SK-N-SH (cell line): Measurements from ENCODE around the gene CEBPB.

Experiments used
- CTCF ChIP-seq: fragments of 200-600 bp; sonication (generic); IDR thresholded peaks from 2 replicates; pipeline ENCODE4 v1.6.1; 2017; ENCODE audit warnings: antibody characterized with exemption, mild to moderate bottlenecking, moderate library complexity
- EZH2phosphoT487 ChIP-seq: fragments of 200-600 bp; sonication (generic); IDR thresholded peaks from 2 replicates; pipeline ENCODE4 v1.6.1; 2017; ENCODE audit warnings: low read depth, mixed run types, mild to moderate bottlenecking, antibody characterized with exemption, moderate library complexity, borderline replicate concordance
- GABPA ChIP-seq: IDR thresholded peaks from 2 replicates; pipeline ENCODE4 v1.4.0; 2012; ENCODE audit warnings: low read depth, mild to moderate bottlenecking
- JUND ChIP-seq: IDR thresholded peaks from 2 replicates; pipeline ENCODE4 v1.4.0; 2012
- MAX ChIP-seq: IDR thresholded peaks from 2 replicates; pipeline ENCODE4 v1.4.0; 2012; ENCODE audit warnings: low read depth
- POLR2AphosphoS5 ChIP-seq: IDR thresholded peaks from 2 replicates; pipeline ENCODE4 v1.6.1; 2012; ENCODE audit warnings: low read depth, low read length
- RCOR1 ChIP-seq: fragments of 150-350 bp; IDR thresholded peaks from 2 replicates; pipeline ENCODE4 v1.6.1; 2017; ENCODE audit warnings: antibody characterized with exemption, low read length
- REST ChIP-seq: IDR thresholded peaks from 2 replicates; pipeline ENCODE4 v1.6.1; 2012; ENCODE audit warnings: mild to moderate bottlenecking, low read depth, low read length, moderate library complexity
- SMC3 ChIP-seq: IDR thresholded peaks from 2 replicates; pipeline ENCODE4 v1.6.1; 2012; ENCODE audit warnings: low read depth, low read length, improper control_type of control experiment
- YY1 ChIP-seq: IDR thresholded peaks from 2 replicates; pipeline ENCODE4 v1.4.0; 2012; ENCODE audit warnings: low read depth, mild to moderate bottlenecking

- TF ChIP-seq EZH2phosphoT487: no peak
- no peak for TF ChIP-seq GABPA
- no peak for TF ChIP-seq CTCF
- no peak for TF ChIP-seq SMC3
- TF ChIP-seq JUND: no peak
- TF ChIP-seq MAX: no peak
- no peak for TF ChIP-seq RCOR1
- no peak for TF ChIP-seq POLR2AphosphoS5
- no peak for TF ChIP-seq REST
- TF ChIP-seq YY1: no peak
Observed at GRCh38 chr20:50195524-50196120, 5.0 kb downstream of the CEBPB start.
